Stimulated activated CD8-positive, alpha-beta memory T cell treated with anti-CD3 and anti-CD28 coated beads, Interleukin-4, amount 100 ng/mL, for 1 hour (primary cell): Measurements from ENCODE around the gene C16orf54.
"Not testable (repeated sequence)": the region's sequence is repeated elsewhere in the genome, so short reads cannot be mapped to it uniquely, and the experiment has no call there.

Experiments
- DNase-seq, 2 donors: peaks; one replicate each; pipeline ENCODE4 v3.0.0-alpha.2; 2020; ENCODE audit warnings: low read depth in 2 of 2, low spot score in 1 of 2

C16orf54 gene

DNA sequence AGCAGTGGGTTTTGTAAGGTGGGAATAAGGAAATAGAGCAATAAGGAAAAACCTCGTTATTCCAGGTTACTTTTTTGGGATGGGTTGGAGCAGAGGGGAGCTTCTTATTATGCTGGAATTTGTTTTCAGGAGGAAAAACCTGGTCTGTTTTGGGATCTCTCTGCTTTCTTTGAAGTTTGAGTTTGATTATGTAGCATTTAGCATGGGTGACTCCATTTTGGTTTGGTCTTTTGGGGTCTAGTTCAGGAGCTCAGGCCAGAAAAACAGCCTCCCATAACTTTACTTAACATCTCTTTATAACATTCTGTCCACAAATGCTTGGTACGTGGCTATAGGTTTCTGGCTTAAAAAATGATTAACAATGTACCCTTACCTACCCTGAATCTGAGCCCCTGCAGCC is 23.7 kb upstream of the C16orf54 start:
- no peak for DNase-seq

DNA sequence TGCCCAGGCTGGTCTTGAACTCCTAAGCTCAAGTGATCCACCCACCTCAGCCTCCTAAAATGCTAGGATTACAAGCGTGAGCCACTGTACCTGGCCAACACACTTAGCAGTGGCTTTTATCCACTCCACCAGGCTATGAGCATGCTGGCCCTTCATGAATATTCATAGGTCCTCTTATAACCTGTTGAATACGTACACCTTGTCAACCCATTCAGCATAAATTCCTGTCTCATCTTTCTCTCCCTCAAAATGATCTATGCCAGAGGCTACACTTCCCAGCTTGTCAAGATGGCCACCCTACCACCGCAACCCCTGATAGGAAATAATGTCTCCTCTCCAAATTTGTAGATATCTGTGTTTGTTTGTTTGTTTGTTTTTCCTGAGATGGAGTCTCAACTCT is 21.3 kb upstream of the C16orf54 start:
- no peak for DNase-seq

DNA sequence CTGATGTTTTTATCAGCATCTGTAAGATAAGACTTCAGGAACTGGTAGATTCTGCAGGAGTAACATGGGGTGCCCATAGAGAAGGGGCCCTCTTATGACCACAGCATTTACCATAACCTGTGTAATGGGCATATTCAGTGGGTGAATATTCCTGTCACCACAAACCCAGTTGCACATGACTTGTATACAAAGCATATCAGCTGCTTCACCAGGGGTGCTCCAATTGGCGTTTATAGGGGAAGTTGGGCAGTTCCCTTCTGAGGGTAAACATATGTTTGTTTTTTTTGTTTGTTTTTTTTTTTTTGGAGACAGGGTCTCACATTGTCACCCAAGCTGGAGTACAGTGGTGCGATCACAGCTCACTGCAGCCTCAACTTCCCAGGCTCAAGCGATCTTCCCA is 20.8 kb upstream of the C16orf54 start:
- DNase-seq: no peak

DNA sequence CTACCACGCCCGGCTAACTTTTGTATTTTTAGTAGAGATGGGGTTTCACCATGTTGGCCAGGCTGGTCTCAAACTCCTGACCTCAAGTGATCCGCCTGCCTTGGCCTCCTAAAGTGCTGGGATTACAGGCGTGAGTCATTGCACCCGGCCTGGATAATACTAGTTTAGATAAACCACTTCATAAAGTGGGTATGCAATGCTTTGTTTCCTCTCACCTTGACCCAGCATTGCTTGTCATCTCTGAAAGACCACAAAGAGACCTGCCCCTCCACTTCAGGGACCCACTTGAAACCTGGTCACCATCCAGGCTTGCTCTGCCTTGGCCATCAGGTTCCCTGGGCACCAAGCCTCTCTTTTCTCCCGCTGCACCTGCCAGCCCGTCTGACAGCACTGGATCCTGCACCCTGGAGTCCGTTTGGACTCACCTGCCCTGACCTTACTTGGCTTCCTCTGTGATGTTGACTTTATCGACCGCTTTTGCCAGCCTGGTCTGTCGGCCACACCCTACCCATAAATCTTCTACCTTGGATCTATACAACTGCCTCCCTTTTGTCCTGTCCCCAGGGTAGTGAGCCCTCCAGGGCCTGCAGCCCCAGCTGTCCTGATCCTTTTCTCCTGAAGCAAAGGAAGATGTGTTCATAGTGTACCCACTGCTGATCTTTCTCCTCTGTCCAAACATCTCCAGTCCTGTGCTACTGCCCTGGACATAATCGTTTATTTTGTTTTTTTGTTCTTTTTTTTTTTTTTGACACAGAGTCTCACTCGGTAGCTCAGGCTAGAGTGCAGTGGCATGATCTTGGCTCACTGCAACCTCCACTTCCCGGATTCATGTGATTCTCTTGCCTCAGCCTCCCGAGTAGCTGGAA is 19.6 kb upstream of the C16orf54 start:
- DNase-seq: no peak

DNA sequence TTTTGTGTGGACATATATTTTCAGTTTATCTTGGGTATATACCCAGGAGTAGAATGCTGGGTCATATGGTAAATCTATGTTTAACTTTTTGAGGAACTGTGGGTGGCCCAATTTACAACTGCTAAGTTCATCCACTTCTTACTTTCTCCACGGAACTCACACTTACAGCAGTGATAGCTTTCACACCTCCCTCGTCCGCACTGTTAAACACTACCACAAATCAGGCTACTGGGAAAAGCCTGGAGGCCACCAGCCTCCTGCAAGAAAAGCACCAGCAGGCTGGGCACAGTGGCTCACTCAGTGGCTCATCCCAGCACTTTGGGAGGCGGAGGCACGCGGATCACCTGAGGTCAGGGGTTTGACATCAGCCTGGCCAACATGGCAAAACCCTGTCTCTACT is 17.5 kb upstream of the C16orf54 start:
- DNase-seq: no peak

DNA sequence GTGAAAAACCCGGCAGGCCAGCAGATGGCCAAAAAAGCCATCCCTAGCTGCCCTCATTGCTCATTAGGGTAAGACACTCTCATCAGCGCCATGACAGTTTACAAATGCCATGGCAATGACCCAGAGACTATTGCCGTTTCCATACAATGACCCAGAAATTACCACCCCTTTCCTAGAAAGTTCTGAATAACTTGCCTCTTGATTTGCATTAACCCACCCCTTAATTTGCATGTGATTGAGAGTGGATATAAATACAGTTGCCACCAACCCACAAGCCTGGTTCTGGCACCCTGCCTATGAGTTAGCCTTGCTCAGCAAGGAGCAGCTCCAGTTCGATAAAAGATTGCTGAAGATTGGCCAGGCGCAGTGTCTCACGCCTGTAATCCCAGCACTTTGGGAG is 16.1 kb upstream of the C16orf54 start:
- DNase-seq: no peak

DNA sequence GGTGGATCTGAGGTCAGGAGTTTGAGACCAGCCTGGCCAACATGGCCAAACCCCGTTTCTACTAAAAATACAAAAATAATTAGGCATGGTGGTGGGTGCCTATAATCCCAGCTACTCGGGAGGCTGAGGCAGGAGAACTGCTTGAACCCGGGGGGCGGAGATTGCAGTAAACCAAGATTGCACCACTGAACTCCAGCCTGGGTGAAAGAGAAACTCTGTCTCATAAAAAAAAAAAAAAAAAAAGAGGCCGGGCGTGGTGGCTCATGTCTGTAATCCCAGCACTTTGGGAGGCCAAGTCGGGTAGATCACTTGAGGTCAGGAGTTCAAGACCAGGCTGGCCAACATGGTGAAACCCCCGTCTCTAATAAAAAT is 15.5 kb upstream of the C16orf54 start:
- DNase-seq: not testable (repeated sequence)

DNA sequence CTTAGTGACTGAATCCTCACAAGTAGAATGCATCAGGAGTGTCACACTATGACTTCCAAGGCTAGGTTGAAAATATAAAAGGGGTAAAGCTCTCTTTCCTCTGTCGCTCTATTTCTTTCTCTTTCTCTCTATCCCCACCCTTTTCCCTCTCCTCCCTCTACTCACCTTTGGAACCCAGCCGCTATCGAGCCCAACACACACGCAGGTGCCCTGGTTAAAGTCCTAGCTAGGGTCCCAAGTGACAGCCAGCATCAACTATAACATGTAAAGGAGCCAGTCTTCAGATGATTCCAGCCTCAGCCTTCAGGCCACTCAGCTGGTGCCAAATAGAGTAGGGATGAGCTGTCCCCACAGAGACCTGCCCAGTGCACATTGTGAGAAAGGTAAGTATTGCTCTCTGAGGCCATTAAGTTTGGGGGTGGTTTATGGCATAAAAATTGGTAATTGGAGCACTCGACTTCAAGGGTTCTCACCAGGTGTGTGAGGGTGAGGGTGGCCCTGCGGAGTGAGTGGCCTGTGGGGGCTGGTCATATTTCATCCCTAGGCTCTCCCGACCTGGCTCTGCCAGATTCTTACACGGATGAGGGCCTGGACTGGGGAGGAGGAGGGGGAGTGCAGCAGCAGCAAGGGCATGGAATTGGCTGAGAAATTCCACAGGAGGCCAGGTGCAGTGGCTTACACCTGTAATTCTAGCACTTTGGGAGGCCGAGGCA is 14.9 kb upstream of the C16orf54 start:
- DNase-seq: no peak

DNA sequence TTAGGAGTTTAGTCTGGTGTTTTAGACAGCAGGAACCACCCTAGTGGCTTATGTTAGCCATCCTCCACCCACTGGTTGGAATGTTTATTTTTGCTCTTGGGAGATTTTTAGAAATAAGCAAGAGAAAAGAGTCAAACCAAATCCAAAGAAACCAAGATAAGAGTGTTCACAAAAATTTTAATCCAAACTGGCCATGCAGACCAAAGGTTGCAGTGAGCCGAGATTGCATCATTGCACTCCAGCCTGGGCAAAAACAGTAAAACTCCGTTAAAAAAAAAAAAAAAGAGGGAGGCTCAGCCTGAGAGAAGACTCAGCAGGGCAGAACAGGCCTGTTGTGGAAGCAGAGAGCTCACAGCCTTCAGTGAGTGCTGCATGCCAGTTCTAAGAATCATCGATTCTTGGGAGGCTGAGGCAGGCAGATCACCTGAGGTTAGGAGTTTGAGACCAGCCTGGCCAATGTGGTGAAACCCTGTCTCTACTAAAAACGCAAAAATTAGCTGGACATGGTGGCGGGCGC is 12.2 kb upstream of the C16orf54 start:
- no peak for DNase-seq

DNA sequence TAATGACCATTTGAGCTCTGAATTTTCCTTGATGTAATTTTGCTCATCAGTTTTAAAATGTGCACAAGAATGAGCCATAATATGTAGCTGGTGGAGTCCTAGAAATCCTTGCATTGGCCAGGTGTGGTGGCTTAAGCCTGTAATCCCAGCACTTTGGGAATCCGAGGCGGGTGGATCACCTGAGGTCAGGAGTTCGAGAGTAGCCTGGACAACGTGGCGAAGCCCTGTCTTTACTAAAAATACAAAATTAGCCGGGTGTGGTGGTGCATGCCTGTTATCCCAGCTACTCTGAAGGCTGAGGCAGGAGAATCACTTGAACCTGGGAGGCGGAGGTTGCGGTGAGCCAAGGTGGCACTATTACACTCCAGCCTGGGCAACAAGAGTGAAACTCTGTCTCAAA is 11.3 kb upstream of the C16orf54 start:
- not testable (repeated sequence) for DNase-seq

DNA sequence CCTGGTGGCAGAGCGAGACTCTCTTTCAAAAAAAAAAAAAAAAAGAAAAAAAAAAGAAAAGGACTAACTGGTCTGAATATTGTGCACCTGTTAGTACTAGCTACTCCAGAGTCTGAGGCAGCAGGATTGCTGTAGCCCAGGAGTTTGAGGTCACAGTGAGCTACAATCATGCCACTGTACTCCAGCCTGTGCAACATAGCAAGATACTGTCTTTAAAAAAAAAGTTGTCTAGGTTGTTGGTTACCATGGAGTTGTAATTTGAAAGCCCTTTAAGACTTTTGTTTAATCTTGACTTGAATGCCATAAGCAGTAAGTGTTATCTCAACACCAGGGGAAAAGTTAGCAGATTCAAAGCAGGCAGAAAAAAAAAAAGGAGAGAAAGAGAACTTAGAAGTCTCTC is 10.9 kb upstream of the C16orf54 start:
- DNase-seq: no peak

DNA sequence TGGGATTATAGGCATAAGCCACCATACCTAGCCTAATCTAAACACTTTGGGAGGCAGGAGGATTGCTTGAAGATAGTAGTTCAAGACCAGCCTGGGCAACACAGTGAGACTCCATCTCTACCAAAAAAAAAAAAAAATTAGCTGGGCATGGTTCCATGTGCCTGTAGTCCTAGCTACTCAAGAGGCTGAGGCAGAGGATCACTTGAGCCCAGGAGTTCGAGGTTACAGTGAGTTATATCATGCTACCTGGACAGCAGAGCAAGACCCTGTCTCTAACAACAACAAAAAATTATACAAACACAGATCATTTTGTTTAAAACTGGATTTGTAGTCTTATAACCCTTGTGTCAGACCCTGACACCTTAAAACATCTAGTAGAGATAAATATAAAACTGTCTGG is 7.7 kb upstream of the C16orf54 start:
- no peak for DNase-seq

DNA sequence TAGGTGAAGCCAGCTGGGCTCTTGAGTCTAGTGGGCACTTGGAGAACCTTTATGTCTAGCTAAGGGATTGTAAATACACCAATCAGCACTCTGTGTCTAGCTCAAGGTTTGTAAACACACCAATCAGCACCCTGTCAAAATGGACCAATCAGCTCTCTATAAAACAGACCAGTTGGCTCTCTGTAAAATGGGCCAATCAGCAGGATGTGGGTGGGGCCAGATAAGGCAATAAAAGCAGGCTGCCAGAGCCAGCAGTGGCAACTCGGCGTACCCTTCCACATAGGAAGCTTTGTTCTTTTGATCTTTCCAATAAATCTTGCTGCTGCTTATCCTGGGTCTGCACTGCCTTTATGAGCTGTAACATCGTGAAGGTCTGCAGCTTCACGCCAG is 3.0 kb upstream of the C16orf54 start:
- DNase-seq: not testable (repeated sequence)

DNA sequence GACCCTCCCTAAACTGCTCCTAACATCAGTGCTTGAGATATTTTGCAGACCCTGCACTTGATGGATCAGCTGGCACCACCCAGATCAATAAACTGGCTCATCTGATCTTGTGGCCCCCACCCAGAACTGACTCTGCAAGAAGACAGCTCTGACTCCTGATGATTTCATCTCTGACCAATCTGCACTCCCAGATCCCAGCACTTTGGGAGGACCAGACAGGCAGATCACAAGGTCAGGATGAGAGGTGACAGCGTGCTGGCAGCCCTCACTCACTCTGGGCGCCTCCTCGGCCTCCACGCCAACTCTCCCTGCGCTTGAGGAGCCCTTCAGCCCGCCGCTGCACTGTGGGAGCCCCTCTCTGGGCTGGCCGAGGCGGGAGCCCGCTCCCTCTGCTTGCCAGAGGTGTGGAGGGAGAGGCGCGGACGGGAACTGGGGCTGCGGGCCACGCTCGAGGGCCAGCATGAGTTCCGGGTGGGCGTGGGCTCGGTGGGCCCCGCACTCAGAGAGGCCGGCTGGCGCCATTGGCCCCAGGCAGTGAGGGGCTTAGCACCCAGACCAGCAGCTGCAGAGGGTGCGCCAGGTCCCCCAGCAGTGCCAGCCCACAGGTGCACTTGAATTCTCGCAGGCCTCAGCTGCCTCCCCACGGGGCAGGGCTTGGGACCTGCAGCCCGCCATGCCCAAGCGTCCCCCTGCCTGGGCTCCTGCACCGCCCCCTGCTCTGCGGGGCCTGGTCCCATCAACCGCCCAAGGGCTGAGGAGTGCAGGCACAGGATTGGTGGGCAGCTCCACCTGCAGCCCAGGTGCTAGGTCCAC is 2.4 kb upstream of the C16orf54 start:
- no peak for DNase-seq

DNA sequence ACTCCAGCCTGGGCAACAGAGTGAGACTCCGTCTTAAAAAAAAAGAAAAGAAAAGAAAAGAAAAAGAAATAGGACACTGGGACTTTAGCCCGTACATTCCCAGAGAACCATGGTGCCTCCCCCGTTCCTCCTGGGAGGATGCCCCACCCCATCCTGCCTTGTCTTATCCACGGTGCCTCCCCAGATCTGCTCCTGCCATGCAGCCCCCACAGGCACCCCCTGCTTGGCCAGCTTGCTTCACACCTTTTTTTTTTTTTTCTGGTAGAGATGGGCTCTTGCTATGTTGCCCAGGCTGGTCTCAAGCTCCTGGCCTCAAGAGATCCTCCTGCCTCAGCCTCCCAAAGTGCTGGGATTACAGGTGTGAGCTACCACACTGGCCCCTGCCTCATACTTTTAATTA is 728 bp upstream of the C16orf54 start:
- DNase-seq: not testable (repeated sequence)

DNA sequence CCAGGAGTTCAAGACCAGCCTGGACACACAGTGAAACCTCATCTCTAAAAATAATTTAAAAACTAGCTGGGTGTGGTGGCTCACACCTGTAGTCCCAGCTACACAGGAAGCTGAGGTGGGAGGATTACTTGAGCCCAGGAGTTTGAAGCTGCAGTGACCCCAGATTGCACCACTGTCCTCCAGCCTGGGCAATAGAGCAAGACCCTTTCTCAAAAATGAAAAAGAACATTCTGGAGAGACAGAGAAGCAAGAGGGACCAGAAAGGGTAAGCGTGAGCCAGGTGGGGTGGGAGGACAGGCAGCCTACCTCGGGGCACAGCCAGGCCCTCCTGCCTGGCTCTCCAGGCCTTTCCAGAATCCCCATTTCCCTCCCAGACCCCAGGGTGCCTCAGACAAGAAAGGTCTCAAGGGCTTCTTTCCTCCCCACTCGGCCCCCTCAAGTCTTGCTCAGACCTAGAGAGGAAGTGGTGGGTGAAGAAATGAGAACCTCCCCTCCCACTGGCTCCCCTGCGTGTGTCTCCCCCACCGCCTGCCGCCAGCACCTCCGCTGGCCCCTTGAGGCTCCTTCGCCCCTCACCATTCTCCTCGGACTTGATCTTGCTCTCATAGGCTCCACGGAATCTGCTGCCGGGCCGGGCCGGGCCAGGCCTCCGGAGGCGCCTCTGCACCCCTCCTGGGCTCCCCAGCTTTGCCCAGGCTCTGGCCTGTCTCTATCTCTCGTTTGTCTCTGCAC is 503 bp downstream of the C16orf54 start:
- no peak for DNase-seq

DNA sequence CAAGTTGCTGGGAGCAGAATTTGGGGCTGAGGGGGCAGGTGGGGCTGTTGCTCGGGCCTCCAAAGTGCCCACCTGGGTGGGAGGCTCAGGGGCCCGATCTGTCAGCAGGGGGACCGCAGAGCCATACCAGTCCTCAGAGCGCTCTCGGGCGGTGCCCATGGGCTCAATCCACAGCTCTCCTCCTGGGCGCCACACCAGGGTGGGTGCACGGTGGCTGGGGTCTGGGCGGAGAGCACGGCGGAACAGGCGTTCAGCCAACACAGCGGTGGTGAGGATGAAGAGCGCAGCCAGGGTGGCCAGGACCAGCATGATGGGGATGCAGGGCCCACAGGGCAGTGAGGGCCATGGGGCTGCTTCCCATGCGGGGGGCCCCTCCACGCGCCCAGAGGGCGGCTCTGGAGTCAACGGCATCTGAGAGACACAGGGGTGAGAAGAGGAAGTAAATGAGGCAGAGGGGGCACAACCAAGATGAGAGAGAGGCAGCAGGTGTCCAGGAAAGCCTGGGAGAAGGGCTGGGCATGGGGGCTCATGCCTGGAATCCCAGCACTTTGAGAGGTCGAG is 1.2 kb downstream of the C16orf54 start:
- DNase-seq: no peak

DNA sequence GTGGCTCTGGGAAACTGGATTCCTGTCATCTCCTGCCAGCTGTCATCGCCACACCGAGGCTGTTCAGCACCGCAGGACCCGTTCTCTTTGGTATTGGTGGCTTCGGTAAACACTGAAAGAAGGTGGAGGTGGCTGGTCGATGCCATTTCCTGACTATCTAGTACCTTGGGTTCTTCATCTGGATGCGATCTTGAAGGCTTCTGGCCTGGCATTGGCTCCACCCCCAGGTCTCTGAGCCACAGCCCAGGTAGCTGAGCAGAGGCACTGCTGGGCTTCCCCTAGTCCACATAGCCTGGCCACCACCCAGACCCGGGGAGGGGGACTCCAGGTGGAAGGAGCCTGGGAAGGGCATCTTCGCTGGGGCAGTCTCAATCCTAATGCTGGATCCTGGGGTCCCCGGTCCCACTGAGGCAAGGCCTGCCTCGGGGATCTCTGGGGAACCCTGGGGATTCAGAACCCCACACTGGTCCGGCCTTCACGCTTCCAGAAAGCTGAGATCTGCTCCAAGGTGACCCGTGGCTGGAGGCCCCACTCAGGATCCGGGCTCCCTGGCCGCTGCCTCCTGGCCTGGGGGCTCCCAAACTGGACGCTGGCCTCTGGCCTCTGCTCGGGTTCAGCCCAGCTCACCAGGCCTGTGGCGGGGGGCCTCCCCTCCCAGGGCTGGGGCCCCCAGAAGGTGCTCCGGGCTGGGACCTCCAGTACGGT is 1.8 kb downstream of the C16orf54 start:
- DNase-seq: no peak

DNA sequence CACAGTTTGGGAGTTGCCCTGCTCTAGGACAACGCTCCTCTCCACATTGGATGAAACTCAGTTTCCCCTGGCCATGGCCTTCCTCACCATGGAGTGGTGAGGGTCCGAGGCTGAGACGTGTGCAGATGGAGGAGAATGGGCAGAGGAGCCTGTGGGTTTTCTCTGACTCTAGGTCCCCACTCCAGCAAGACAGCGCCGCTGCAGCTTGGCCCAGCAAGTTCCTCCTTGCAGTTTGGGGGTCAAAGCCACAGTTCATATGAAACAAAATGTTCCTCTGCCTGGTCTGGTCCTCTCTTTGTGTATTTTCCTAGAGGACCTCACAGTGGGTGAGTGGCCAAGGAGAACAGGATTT is 2.3 kb downstream of the C16orf54 start:
- no peak for DNase-seq

DNA sequence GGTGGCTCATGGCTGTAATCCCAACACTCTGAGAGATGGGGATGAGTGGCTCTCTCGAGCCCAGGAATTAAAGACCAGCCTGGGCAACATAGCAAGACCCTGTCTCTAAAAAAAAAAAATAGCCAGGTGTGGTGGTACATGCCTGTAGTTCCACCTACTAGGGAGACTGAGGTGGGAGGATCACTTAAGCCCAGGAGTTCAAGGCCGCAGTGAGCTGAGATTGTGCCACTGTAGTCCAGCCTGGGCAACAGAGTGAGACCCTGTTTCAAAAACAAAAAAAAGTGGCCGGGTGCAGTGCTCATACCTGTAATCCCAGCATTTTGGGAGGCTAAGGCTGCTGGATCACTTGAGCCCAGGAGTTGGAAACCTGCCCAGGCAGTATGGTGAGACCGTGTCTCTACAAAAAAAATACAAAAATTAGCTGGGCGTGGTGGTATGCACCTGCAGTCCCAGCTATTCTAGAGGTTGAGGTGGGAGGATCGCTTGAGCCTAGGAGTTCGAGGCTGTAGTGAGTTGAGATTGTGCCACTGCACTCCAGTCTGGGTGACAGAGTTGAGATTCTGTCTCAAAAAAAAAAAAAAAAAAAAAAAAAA is 3.0 kb downstream of the C16orf54 start:
- no peak for DNase-seq
